Skin of body (tissue), 2 donors: ENCODE measurements around the gene NEK10. TPM values are rescaled to one million over a fixed set of nuclear protein-coding genes. Genes with fewer than 3 reads are reported as not detected.
"Not testable (repeated sequence)": the region's sequence is repeated elsewhere in the genome, so short reads cannot be mapped to it uniquely, and the experiment has no call there.

Source experiments
- DNase-seq: peaks from one replicate; lab custom pipeline; 2025; lab: John Stamatoyannopoulos, UW
- total RNA-seq: library from RNA; depleted of rRNA; stranded (reverse); fragments of >200 nt; gene quantifications from one replicate; pipeline ENCODE4 v1.2.3, GENCODE V29; 2014

NEK10 gene
- total RNA-seq, 1 donor from 2014 or later: 5.0 TPM

DNA sequence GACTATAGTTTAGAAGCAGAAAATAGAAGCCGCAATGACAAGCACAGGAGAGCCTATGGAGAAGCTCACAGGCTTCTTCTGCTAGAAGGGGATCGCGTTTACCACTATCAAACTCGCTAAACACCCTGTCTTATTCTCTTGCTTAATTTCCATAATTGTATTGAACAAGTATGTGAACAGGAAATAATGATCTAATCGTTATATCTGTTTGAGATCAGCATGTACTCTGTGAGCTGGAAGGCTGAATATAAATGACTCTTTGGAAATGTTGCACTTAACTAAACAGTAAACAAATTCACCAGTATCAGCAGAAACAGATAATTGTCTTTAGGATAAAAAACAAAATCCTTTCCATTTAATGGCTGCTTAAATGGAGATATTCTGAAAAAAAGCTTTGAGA lies 15.0 kb downstream of the NEK10 start:
- no peak for DNase-seq

DNA sequence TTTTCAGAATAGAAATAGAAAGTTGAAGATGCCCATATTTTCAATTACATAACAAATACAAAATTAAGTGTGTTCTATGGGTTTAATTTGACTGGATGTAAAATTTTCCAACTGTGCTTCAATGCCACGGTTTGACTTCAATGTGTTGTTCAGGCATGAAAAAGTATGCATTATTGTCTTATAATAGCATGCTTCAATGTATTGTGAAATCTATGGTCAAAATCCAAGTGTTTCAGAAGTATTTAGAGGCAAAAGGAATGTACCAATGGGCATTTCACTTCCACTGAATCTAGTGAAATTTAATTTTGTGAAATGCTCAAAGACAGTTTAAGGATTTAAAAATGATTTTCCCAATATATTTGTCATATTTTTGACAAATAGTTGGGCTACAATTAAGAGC lies 16.0 kb downstream of the NEK10 start:
- no peak for DNase-seq

DNA sequence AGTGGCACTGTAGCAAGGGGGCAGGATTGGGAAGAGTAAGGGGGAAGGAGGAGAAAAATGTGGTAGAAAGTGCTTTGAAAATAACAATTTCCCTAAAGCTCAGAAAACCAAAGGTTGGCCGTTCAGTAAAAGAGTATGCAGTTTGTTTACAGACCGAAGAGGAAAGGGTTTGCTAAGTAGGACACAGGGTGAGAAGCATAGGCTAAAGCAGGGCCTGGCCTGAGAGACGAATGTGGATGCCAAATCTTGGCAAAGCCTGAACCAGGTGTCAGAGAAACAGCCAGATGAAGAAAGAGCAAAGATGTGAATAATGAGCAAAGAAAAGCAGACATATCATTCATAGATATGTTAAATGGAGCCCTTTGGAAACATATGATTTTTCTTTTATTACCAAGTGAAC lies 17.1 kb downstream of the NEK10 start:
- DNase-seq: no peak

DNA sequence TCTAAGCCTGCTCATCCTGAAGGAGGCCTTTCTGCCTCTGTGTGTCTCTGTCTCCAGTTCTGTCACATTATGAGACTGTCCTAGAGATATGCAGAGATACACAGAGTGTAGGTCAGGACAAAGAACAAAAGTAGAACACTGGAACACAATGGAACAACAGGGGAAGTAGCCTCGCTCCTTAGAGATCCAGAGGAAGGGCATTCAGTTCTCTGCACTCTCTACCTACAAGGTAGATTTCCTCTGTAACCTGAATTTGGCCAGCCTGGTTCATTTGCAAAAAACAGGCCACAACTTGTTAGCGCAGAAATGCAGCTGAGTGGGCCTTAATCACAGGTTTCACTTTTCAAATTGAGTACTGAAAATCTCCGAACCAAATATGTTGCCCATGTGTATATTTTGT lies 19.4 kb downstream of the NEK10 start:
- no peak for DNase-seq

DNA sequence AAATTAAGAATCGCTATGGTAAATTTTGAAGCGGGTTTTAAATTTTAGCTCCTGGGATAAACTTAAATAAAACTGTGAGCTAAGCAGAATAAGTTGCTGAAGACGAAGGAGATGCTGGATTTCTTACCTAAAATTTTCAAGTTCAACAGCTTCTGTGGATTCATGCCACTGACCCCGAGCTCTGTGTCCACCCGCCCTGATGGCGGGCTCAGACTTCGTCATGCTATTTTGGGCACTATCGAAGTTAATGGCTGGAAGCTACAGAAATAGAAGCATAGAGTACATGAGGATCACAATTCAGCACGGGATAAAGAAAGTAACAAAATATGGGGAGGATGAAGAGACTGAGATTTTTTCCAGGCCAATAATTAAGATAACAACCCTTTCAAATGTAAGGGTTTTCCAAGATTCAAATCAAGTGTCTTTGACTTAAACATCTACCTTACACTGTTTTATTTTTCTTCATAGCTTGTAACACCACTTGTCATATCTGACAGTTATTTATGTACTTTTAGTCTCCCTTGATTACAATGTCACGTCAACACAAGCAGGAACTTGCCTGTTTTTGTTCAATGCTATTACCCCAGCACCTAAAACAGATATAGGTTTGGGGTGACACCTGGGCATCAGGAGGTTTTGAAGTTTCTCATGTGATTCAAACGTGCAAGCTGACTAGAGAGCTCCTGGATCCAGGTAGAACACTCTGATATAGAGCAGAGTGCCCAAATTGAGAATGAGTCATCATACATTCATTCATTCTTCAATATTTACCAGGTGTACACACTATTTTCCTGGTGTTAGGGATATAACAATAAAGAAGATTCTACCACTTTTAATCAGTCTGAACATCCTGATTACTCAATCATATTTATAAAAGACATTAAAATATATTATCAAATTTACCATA lies 23.0 kb downstream of the NEK10 start:
- no peak for DNase-seq

DNA sequence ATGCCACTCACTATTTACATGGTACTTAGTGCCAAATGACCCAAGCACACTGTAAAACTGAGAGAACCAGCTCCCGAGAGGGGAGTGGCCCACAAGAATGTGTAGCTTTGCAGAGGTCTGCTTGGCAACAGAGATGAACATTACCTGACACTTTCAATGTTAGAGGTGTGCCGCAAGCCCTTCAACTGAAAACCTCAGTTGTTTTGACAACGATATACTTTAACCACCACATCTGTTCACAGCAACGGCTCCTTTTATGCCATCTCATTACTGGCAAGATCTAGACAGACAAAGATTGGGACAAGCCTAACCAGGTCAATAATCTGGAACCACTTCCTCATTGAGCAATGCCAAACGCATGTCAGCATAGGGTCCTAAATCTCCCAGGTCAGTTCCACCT lies 23.7 kb downstream of the NEK10 start:
- DNase-seq: no peak

DNA sequence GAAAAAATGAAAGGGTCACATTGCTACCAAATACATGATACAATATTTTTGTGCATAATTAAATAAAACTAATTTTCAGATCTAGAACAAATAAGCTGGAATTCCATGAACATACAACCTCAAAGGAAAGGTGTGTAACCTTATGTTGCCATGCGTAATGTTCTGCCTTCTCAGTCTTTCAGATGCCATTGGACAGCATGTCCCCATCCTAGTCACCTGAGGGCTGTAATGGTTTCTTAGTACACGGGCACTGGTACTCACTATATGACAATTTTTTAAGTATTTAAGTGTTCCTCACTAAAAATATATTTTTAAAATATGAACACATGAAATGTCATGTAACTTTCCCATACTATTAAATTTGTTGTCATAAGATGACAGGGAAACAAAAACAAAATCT lies 24.1 kb downstream of the NEK10 start:
- DNase-seq: no peak

DNA sequence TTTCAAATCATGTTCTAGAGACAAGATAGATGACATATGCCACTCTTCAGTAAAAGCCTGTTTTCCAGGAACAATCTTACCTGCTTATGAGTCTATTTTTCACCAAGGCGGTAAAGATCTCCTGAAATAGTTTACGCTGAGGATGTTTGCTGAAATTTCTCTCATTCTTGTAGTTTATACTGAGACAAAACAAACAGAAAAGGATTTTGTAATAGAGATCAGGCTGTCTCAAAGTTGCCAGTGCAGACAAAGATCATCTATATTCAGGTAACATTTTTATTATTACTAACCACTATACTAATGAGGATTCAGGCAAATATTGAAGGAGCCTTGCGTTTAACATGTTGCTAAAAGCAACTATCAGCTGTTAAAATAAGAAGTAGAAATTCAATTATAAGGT lies 25.0 kb downstream of the NEK10 start:
- no peak for DNase-seq

DNA sequence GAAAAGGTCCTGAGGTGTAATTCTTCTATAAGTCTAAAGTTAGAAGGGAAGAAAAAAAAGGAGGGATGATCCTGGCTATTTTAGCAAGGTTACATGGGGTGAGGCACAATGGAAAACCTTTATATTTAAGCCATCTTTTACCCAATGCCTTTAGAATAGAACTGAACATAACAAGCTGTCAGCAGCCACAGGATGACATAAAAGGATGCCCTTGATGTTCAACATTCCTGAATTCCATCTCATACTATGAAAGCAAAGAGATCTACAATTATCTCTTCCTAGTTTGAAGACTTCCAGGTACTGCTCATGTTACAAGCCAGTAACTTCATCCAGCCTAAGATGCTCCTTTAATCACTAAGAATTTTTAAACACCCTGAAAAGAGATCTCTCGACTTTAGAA lies 26.9 kb downstream of the NEK10 start:
- no peak for DNase-seq

DNA sequence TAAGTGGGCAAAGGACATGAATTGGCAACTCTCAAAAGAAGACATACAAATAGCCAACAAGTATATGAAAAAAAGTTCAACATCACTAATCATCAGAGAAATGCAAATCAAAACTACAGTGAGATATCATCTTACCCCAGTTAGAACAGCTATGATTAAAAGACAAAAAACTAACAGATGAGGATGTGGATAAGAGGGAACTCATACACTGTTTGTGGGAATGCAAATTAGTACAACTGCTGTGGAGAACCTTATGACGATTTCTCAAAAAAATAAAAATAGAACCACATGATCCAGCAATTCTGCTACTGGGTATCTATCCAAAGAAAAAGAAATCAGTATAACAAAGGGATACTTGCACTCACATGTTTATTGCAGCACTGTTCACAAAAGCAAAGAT lies 28.6 kb downstream of the NEK10 start:
- DNase-seq: no peak

DNA sequence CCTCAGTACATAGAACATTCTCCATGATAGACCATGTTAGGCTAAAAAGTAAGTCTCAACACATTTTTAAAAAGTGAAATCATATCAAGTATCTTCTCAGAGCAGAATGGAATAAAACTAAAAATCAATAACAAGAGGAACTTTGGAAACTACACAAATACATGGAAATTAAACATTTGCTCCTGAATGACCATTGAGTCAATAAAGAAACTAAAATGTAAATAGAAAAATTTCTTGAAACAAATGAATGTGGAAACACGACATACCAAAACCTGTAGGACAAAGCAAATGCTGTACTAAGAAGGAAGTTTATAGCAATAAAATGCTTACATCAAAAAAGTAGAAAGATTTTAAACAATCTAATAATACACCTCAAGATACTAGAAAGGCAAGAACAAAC lies 33.6 kb downstream of the NEK10 start:
- DNase-seq: no peak

DNA sequence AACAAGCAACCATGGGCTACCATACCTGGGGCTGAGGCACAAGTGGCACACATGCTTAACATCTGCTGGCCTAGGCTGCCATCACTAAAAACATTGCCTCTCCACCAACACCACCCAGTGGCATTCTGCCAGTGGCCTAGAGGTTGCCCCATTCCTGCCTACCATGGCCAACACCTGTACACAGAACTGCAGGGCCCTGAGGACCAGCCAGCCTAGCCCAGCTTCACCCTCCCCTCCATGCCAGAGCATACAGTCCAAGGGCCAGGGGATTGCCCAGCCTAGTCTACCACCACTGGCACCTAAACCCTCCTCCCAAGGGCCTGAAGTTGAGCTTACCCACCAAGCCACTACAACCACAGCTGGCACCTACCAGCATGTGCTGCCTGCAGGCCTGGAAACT lies 35.3 kb downstream of the NEK10 start:
- DNase-seq: no peak

DNA sequence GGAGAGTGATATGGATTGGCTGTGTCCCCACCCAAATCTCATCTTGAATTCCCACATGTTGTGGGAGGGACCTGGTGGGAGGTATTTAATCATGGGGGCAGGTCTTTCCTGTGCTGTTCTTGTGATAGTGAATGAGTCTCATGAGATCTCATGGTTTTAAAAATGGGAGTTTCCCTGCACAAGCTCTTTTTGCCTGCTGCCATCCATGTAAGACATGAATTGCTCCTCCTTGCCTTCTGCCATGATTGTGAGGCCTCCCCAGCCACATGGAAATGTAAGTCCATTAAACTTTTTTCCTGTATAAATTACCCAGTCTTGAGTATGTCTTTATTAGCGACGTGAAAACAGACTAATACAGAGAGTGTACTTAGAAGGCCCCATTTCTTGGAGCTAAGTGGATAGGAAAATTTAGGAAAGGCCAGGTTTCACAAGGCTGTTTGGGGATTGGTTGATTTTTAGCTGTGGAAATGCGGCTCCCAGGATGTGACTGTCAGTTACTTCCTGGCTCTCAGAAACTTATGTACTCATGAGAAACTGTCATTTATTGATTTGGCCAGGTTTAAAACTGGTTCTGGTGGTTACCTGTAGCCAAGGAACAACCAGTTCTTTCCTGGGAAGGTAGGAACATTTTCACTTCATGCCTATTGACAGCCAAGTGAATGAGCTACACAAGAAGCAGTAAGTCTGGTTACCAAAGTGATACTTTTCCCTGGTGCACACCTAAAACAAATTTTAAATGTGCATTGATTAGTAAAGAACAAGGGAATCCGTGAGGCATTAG lies 40.0 kb downstream of the NEK10 start:
- DNase-seq: not testable (repeated sequence)

DNA sequence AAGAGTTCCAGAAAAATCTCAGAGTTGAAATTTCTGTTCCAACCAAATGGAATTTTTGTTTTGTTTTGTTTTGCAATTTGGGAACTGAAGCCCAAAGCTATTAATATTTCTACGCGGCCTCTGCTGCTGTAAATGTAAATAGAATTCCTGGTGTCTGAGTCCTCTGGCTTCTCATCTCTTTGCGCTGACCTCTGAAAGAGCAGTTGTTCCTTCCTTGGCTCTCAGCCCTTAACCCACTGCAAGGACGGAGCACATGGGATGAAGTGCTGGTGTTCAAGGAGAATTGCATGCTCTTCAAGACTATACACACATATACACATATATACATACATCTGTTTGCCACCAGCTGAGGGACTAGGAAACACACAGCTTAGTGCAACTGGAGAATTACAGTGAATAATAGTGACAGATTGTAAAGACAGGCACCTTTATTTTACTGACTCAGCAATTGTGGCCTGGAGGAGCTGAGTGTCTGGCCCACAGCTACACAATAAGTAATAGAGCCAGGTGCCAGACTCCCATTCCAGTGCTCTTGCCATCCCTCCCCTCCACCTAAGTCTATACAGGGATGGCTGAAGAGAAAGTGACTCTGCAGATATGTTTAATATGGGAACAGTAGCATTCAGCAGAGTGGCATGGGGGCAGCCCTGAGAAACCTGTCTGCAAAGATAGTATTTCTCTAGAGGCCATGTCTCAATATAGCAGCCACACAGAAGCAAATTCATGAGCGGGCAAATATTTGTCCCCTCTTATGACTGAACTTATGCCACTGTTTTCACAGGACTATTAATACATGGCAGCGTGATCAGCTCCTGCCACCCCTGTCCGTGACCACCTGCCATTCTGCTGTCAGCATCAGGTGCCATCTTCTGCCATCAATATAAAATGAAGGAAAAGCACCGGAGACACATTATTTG lies 42.3 kb downstream of the NEK10 start:
- no peak for DNase-seq

DNA sequence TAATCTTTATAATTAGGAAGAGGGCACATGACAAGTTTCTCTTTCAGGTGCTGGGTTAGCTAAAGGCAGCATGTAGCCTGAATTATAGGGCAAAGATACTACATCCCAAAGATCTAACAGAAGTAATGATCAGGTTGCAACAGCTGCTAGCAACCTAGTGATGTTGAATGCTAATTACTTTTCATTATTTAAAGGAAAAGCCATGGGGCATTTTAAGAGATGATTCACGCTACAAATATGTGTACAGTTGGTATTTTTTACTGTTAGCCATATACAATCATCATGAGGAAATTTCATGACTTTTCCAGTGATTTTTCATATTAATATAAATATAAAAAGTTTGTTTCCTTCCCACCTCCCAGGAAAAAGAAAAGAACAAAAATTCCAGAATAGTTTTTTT lies 43.0 kb downstream of the NEK10 start:
- DNase-seq: no peak

DNA sequence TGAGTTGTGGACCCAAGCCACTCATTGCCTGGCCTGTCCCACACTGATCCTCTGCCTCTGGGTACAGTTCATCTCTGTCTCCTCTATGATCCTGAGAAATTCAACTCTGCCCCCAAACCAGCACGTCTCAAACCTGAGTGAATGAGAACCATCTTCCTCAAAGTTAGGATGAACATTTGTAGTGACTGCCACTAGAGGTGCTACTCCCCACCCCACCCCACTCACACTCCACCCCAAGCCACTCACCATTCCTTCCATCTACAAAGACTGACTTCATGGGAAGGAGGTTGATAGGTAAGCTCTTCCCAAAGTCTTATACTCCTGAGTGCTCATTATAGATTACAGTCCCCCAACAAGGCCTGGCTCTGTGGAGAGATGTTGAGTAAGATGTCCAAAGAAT lies 43.8 kb downstream of the NEK10 start:
- no peak for DNase-seq

DNA sequence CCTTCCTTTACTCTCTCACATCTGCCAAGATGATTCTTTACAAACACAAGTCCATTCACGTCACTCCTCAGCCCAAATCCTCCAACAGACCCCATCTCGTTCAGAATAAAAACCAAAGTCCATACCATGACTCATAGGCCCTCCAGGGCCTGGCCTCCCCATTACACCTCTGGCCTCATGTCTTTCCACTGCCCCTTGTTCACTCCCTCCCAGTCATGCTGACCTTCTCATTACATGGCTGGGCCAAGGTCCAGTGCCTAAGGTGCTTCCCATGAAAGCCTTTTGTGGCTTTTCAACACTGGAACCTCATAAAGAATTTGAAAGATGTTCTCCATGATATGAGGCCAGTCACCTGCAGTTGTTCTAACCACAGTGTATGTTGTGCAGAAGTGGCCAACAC lies 44.5 kb downstream of the NEK10 start:
- DNase-seq: no peak

DNA sequence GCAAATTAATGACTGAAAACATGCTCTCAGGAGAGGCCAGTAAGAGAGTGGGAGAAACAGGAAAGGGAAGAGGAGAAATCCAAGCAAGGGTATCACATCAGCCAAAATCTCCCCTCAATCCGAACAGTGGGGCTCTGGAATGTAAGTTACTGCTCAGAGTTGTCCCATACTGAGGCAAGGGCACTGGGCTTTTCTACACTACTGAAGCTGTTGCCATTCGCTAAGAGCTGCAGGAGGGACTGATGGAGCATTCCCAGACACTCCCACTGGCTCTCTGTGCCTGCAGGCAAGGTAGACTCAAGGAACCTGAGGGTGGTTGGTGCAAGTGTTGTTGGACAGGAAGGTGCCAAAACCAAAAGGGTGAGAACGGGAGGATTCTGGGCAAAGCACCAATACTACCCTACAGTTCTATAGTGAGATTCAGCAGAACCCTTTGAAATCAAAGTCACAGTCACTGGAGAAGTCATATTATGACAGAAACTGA lies 46.1 kb downstream of the NEK10 start:
- no peak for DNase-seq

DNA sequence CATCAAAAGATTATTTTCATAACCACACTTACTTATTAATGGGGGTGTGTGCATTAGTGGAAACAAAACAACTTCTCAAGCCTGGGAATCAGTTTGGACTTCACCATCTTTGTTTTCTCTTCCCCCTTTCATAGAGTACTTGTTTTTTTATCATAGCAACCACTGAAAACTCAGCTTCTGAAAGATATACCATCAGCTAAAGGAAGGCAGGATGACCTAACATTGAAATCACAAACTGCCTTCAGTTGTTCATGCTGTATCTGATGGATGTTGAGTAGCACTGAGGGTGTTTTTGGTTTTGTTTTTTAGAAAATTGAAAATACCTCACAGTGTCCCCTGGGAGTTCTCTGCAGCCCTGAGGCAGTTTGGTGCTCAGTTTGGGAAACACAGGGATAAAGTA lies 46.5 kb downstream of the NEK10 start:
- no peak for DNase-seq

DNA sequence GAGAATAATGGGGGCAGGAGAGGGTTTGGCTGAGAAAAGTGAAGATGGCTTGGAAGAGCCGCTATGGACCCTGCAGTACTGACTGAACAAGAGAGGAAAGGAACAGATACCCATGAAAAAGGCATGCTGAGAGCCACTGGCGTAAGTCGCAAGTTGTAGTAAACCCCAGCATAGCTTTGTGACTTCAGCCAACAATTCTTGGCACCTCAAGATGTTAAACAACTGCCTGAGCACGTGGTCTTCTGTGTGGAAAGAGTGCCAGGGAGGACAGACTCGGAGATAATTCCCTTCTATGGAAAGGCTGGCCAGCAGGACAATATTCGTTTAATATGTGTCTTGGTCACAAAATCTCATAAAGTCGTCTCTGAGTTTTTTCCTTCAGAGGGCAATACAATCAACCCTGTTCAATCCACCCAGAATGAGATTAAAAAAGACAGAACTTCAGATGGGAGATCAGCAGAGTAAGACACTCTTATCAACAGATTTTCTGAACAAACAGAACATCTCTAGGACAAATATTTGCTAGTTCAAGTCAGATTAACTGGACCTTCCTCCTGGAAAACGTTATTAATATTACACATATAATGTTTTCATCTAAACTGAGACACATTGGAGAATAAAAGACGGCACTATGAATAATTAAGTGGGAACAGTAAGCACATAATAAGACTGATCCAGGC lies 49.2 kb downstream of the NEK10 start:
- no peak for DNase-seq

DNA sequence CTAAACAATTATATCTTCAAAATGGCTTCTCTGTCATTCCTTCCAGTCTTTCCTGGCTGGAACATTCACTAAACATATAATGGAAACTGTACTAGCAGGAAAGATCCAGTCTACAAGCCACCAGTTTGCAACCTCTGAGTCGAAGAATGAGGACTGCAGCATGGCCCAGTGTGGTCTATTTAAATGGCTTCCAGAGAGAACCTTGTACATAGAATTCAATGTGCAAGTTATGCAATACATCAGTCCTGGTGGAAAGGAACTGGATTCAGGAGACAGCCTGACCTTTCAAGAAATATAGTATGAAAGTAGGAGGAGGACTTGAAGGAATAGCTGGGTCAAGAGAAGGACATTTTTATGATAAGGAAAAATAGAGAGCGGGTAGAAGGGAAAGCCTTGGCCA lies 49.9 kb downstream of the NEK10 start:
- DNase-seq: no peak
